HCT116 (cell line): ENCODE measurements around the gene PLA2G15. TPM values are rescaled to one million over a fixed set of nuclear protein-coding genes. Genes with fewer than 3 reads are reported as not detected.

Experiments used
- ATAC-seq: fragments of 200-7000 bp; cut with Tn5 transposase; 2 replicates; pipeline ENCODE4 v1.9.1; 2020; ENCODE audit warnings: mild to moderate bottlenecking, moderate library complexity
- BruUV-seq: library from RNA; stranded (reverse); fragments of 400-500 nt; replicated peaks from 2 replicates; lab custom pipeline; 2021; lab: Mats Ljungman, UMichigan
- CTCF ChIA-PET: fragments of 300-600 bp; sonication (Branson Sonifier 250); formaldehyde crosslinking; loops from one replicate; lab custom pipeline; 2021; ENCODE audit warnings: antibody characterized with exemption; lab: Charles Lee
- POLR2A ChIA-PET: fragments of 300-600, 350-600 bp; sonication (Branson Sonifier 250); formaldehyde crosslinking; loops from one replicate; lab custom pipeline; 2021; ENCODE audit warnings: antibody characterized with exemption; lab: Charles Lee
- RAD21 ChIA-PET, 2 experiments: fragments of 300-600 bp; sonication (Branson Sonifier 250); formaldehyde crosslinking; loops; one replicate each; lab custom pipeline; 2023; ENCODE audit warnings: low total read pairs in 2 of 2; ENCODE audit not compliant: uncharacterized antibody in 2 of 2, unreplicated experiment in 2 of 2, low non-redundant PET in 1 of 2; lab: Charles Lee
- DNase-seq: peaks from one replicate; pipeline ENCODE4 v3.0.0-alpha.2; 2010; ENCODE audit warnings: low read depth, low spot score
- H2AFZ ChIP-seq: fragments of 200-600 bp; shearing (Covaris generic), sonication (generic); 2 replicates; pipeline ENCODE4 v1.6.1; 2017; ENCODE audit warnings: low read depth, mixed run types, mixed read lengths, antibody characterized with exemption, low read length; ENCODE audit not compliant: poor library complexity, severe bottlenecking
- H3K27ac ChIP-seq: 2 replicates; pipeline ENCODE4 v1.5.1; 2012; ENCODE audit warnings: low read depth, low read length
- H3K27me3 ChIP-seq: fragments of 200-600 bp; sonication (generic); 2 replicates; pipeline ENCODE4 v1.6.1; 2016; ENCODE audit warnings: mixed run types, low read length, mixed read lengths; ENCODE audit not compliant: insufficient read depth
- H3K36me3 ChIP-seq, 2 experiments: fragments of 200-500 bp in 1 of 2; fragments of 200-600 bp in 1 of 2; sonication (Bioruptor generic) in 1 of 2; sonication (generic) in 1 of 2; 2 replicates each; pipeline versions ENCODE4 v1.5.1 to v1.6.1; 2014 to 2016; ENCODE audit warnings: low read length in 2 of 2, inconsistent platforms in 1 of 2, mixed read lengths in 1 of 2, mixed run types in 1 of 2; ENCODE audit not compliant: insufficient read depth in 2 of 2, control insufficient read depth in 1 of 2
- H3K4me1 ChIP-seq, 2 experiments: fragments of 200-600 bp in 1 of 2; sonication (generic) in 1 of 2; 2 replicates each; pipeline versions ENCODE4 v1.5.1 to v1.6.1; 2012 to 2017; ENCODE audit warnings: low read length in 2 of 2, inconsistent platforms in 1 of 2, mild to moderate bottlenecking in 1 of 2, mixed read lengths in 1 of 2, mixed run types in 1 of 2, moderate library complexity in 1 of 2; ENCODE audit not compliant: insufficient read depth in 2 of 2, control insufficient read depth in 1 of 2
- H3K4me2 ChIP-seq: fragments of 200-600 bp; sonication (generic); 2 replicates; pipeline ENCODE4 v1.6.1; 2017; ENCODE audit warnings: mixed run types, low read length, mixed read lengths
- H3K4me3 ChIP-seq, 2 experiments: fragments of 200-600 bp in 1 of 2; sonication (generic) in 1 of 2; replicated peaks in 1 of 2; 2 replicates each; pipeline ENCODE4 v1.5.1; 2011 to 2016; ENCODE audit warnings: low read length in 2 of 2, control low read depth in 1 of 2, low read depth in 1 of 2, mild to moderate bottlenecking in 1 of 2, mixed read lengths in 1 of 2, mixed run types in 1 of 2
- H3K79me2 ChIP-seq: fragments of 200-600 bp; sonication (generic); 2 replicates; pipeline ENCODE4 v1.6.1; 2017; ENCODE audit warnings: mild to moderate bottlenecking, mixed run types, low read length, moderate library complexity, mixed read lengths; ENCODE audit not compliant: insufficient read depth
- H3K9ac ChIP-seq: fragments of 200-600 bp; sonication (generic); 2 replicates; pipeline ENCODE4 v1.6.1; 2016; ENCODE audit warnings: low read length, mixed read lengths
- H3K9me2 ChIP-seq: fragments of 200-600 bp; sonication (generic), shearing (Covaris generic); 2 replicates; pipeline ENCODE4 v1.6.1; 2017; ENCODE audit warnings: mixed run types, mild to moderate bottlenecking, moderate library complexity; ENCODE audit not compliant: insufficient read depth
- H3K9me3 ChIP-seq, 2 experiments: fragments of 200-500 bp in 1 of 2; fragments of 200-600 bp in 1 of 2; sonication (Bioruptor generic) in 1 of 2; sonication (generic) in 1 of 2; 2 replicates each; pipeline ENCODE4 v1.6.1; 2014 to 2017; ENCODE audit warnings: low read length in 2 of 2, mixed read lengths in 2 of 2, inconsistent platforms in 1 of 2, low read depth in 1 of 2, mild to moderate bottlenecking in 1 of 2, mixed run types in 1 of 2, moderate library complexity in 1 of 2; ENCODE audit not compliant: control insufficient read depth in 1 of 2, insufficient read depth in 1 of 2
- H4K20me1 ChIP-seq: fragments of 200-600 bp; sonication (generic), shearing (Covaris generic); 2 replicates; pipeline ENCODE4 v1.6.1; 2017; ENCODE audit warnings: mixed run types, mild to moderate bottlenecking, moderate library complexity; ENCODE audit not compliant: insufficient read depth
- ATF3 ChIP-seq: IDR thresholded peaks from 2 replicates; pipeline ENCODE4 v1.6.1; 2012
- CEBPB ChIP-seq: IDR thresholded peaks from 2 replicates; pipeline ENCODE4 v1.6.1; 2012; ENCODE audit warnings: low read depth
- CTCF ChIP-seq, 3 experiments: fragments of 200-600 bp in 1 of 3; sonication (generic) in 1 of 3; IDR thresholded peaks in 2 of 3; conservative IDR thresholded peaks in 1 of 3; 2 replicates each; pipeline ENCODE4 v1.5.1; 2012 to 2017; ENCODE audit warnings: low read depth in 2 of 3, low read length in 2 of 3, antibody characterized with exemption in 1 of 3, borderline replicate concordance in 1 of 3, control low read depth in 1 of 3, mild to moderate bottlenecking in 1 of 3, mixed read lengths in 1 of 3, mixed run types in 1 of 3, moderate library complexity in 1 of 3; ENCODE audit not compliant: insufficient read depth in 1 of 3
- EZH2 ChIP-seq: fragments of 200-600 bp; sonication (generic); IDR thresholded peaks from 2 replicates; pipeline ENCODE4 v1.6.1; 2017; ENCODE audit warnings: antibody characterized with exemption, mixed run types
- EZH2phosphoT487 ChIP-seq: fragments of 200-600 bp; IDR thresholded peaks from 2 replicates; pipeline ENCODE4 v1.6.1; 2018; ENCODE audit warnings: antibody characterized with exemption, borderline replicate concordance
- FOSL1 ChIP-seq: IDR thresholded peaks from 2 replicates; pipeline ENCODE4 v1.6.1; 2012; ENCODE audit warnings: low read depth
- POLR2AphosphoS5 ChIP-seq: IDR thresholded peaks from 2 replicates; pipeline ENCODE4 v1.6.1; 2011; ENCODE audit warnings: mild to moderate bottlenecking, low read depth, low read length, moderate library complexity
- RAD21 ChIP-seq: IDR thresholded peaks from 2 replicates; pipeline ENCODE4 v1.6.1; 2012; ENCODE audit warnings: low read depth, mild to moderate bottlenecking
- SP1 ChIP-seq: IDR thresholded peaks from 2 replicates; pipeline ENCODE4 v1.6.1; 2012; ENCODE audit warnings: low read depth
- SRF ChIP-seq: IDR thresholded peaks from 2 replicates; pipeline ENCODE4 v1.6.1; 2012; ENCODE audit warnings: low read depth
- ZFX ChIP-seq: fragments of 450-650 bp; IDR thresholded peaks from 2 replicates; pipeline ENCODE4 v1.6.1; 2017
- ZNF274 ChIP-seq: fragments of 200-500 bp; sonication (Bioruptor generic); IDR thresholded peaks from 2 replicates; pipeline ENCODE4 v1.6.1; 2014; ENCODE audit warnings: mild to moderate bottlenecking, low read depth, low read length, inconsistent platforms
- intact Hi-C: fragments of 100-400 bp; cut with micrococcal nuclease; formaldehyde crosslinking; loops from 2 replicates; pipeline ENCODE4 v1.10.0; 2022
- total RNA-seq: library from RNA; stranded (reverse); gene quantifications from one replicate; pipeline ENCODE4 v1.2.1, GENCODE V29; 2021; ENCODE audit not compliant: unreplicated experiment
- TF ChIP-seq, protein P1 (sequence below): IDR thresholded peaks from 2 replicates; pipeline ENCODE4 v1.6.1; 2012

PLA2G15 gene
- total RNA-seq, 1 experiment from 2014 or later = 7.5 TPM

DNA sequence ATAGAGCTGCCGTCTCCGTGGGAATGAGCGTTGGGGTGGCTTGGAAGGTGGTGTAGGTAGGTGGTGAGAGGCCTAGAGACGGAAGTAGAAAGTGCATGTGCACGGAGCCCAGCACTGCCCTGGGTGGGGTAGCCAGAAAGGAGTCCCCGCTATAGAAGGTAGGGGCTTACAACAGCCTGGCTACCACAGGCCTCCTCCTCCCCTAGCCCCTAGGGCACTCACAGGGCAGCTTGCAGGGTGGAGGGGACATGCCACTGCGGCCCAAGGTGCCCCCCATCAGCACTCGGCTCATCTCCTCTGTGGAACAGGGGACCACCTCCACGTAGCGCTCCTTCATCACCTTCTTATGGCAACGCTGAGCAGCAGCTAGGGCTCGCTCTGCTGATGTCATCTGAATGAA lies 14.2 kb upstream of the PLA2G15 start:
- Histone ChIP-seq H3K36me3 (peaks cover 18 to 51% of the 10 kb centered on the region in 2 experiments; a peak in 3 of 4 replicates), H3K9me3 (no peaks in the 10 kb centered on the region), H3K79me2 (peaks cover 39% of the 10 kb centered on the region), H4K20me1 (peaks cover 4% of the 10 kb centered on the region; the same call in 1 of the 2 replicates), H3K4me1 (peaks cover 19% of the 10 kb centered on the region in 2 experiments), H3K27me3 (no peaks in the 10 kb centered on the region), H3K9me2 (no peaks in the 10 kb centered on the region), H3K27ac (no peak overlapping the region), H3K4me3 (no peak overlapping the region), H3K4me2 (no peak overlapping the region), H2AFZ (no peak overlapping the region), H3K9ac (no peak overlapping the region)
- RAD21 ChIA-PET = no interaction called here
- TF ChIP-seq ATF3 (no peak), SRF (no peak), RAD21 (no peak), SP1 (no peak), ZNF274 (no peak), POLR2AphosphoS5 (no peak), EZH2 (no peak), EZH2phosphoT487 (no peak), CEBPB (no peak), ZFX (no peak), CTCF (IDR thresholded peaks at IDR 0.05 in 2 of 3, conservative IDR thresholded peaks at IDR 0.05 in 1 of 3; ENCODE audit: borderline replicate concordance in 1 of 3, insufficient read depth in 1 of 3, low read depth in 2 of 3, low read length in 2 of 3) (no peak), FOSL1 (no peak)
- TF ChIP-seq, protein P1, sequence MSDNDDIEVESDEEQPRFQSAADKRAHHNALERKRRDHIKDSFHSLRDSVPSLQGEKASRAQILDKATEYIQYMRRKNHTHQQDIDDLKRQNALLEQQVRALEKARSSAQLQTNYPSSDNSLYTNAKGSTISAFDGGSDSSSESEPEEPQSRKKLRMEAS = no peak
- ATAC-seq = no peak
- no peak for DNase-seq
- POLR2A ChIA-PET = no interaction called here
- no TSS peak for BruUV-seq
- CTCF ChIA-PET = no interaction called here
- intact Hi-C loops = loop anchor here (10.0 kb wide), 1 partner anchor 706 kb away; the partner anchor contains the start of gene RIPOR1
